Liver (tissue), 9 donors: Measurements from ENCODE around the gene RSL1D1. TPM values are rescaled to one million over a fixed set of nuclear protein-coding genes. Genes with fewer than 3 reads are reported as not detected.

Experiments used
- DNase-seq: peaks from one replicate; pipeline ENCODE4 v3.0.0-alpha.2; 2017; ENCODE audit warnings: low spot score
- H3K27ac ChIP-seq, 2 donors: one replicate each; pipeline ENCODE4 v1.7.0; 2013; ENCODE audit warnings: inconsistent platforms in 2 of 2, low read length in 2 of 2, control low read depth in 1 of 2, low read depth in 1 of 2, mild to moderate bottlenecking in 1 of 2
- H3K27me3 ChIP-seq, 4 donors: one replicate each; pipeline versions ENCODE4 v1.6.1 to v1.7.0; 2013; ENCODE audit warnings: low read length in 3 of 4, inconsistent platforms in 1 of 4, mild to moderate bottlenecking in 1 of 4, moderate library complexity in 1 of 4; ENCODE audit not compliant: control insufficient read depth in 4 of 4, insufficient read depth in 4 of 4
- H3K36me3 ChIP-seq, 4 donors: one replicate each; pipeline versions ENCODE4 v1.6.1 to v1.7.0; 2013; ENCODE audit warnings: low read length in 3 of 4, mild to moderate bottlenecking in 3 of 4, low read depth in 1 of 4, moderate library complexity in 1 of 4; ENCODE audit not compliant: control insufficient read depth in 4 of 4, insufficient read depth in 3 of 4
- H3K4me1 ChIP-seq, 4 donors: one replicate each; pipeline versions ENCODE4 v1.6.1 to v1.7.0; 2013; ENCODE audit warnings: low read length in 3 of 4, mild to moderate bottlenecking in 3 of 4, moderate library complexity in 1 of 4; ENCODE audit not compliant: control insufficient read depth in 4 of 4, insufficient read depth in 4 of 4
- H3K4me3 ChIP-seq, 3 donors: one replicate each; pipeline versions ENCODE4 v1.6.1 to v1.7.0; 2013; ENCODE audit warnings: low read length in 3 of 3, control low read depth in 1 of 3, low read depth in 1 of 3, mild to moderate bottlenecking in 1 of 3
- H3K9ac ChIP-seq, 2 donors: one replicate each; pipeline ENCODE4 v1.7.0; 2013; ENCODE audit warnings: low read length in 2 of 2, mild to moderate bottlenecking in 2 of 2, moderate library complexity in 2 of 2, control low read depth in 1 of 2, low read depth in 1 of 2
- H3K9me3 ChIP-seq, 4 donors: one replicate each; pipeline versions ENCODE4 v1.6.1 to v1.7.0; 2013; ENCODE audit warnings: low read length in 3 of 4; ENCODE audit not compliant: control insufficient read depth in 4 of 4
- ATF3 ChIP-seq: IDR thresholded peaks from 2 replicates; pipeline ENCODE4 v1.6.1; 2016; ENCODE audit warnings: antibody characterized with exemption
- CTCF ChIP-seq: fragments of 150-350 bp; IDR thresholded peaks from 2 replicates; pipeline ENCODE4 v1.5.1; 2017; ENCODE audit warnings: improper control_type of control experiment, low read depth, low read length; ENCODE audit not compliant: missing input control
- EGR1 ChIP-seq, 2 donors: IDR thresholded peaks; 2 replicates each; pipeline ENCODE4 v1.6.1; 2016 to 2018; ENCODE audit warnings: antibody characterized with exemption in 2 of 2, low read depth in 2 of 2
- FOXA1 ChIP-seq: IDR thresholded peaks from 2 replicates; pipeline ENCODE4 v1.6.1; 2016; ENCODE audit warnings: antibody characterized with exemption
- FOXA2 ChIP-seq: IDR thresholded peaks from 2 replicates; pipeline ENCODE4 v1.6.1; 2016; ENCODE audit warnings: antibody characterized with exemption
- GABPA ChIP-seq, 2 donors: IDR thresholded peaks in 1 of 2; conservative IDR thresholded peaks in 1 of 2; 2 replicates each; pipeline ENCODE4 v1.6.1; 2016; ENCODE audit warnings: antibody characterized with exemption in 2 of 2, mild to moderate bottlenecking in 1 of 2, moderate library complexity in 1 of 2
- HNF4A ChIP-seq, 2 donors: conservative IDR thresholded peaks; 2 replicates each; pipeline ENCODE4 v1.6.1; 2016; ENCODE audit warnings: antibody characterized with exemption in 2 of 2, mild to moderate bottlenecking in 2 of 2
- HNF4G ChIP-seq: IDR thresholded peaks from 2 replicates; pipeline ENCODE4 v1.6.1; 2016; ENCODE audit warnings: antibody characterized with exemption
- JUND ChIP-seq, 2 donors: IDR thresholded peaks; 2 replicates each; pipeline ENCODE4 v1.6.1; 2016; ENCODE audit warnings: antibody characterized with exemption in 2 of 2
- MAX ChIP-seq: IDR thresholded peaks from 2 replicates; pipeline ENCODE4 v1.6.1; 2016; ENCODE audit warnings: antibody characterized with exemption
- NR2F2 ChIP-seq: IDR thresholded peaks from 2 replicates; pipeline ENCODE4 v1.6.1; 2016; ENCODE audit warnings: antibody characterized with exemption
- RAD21 ChIP-seq, 2 donors: IDR thresholded peaks; 2 replicates each; pipeline ENCODE4 v1.6.1; 2016; ENCODE audit warnings: antibody characterized with exemption in 2 of 2, mild to moderate bottlenecking in 2 of 2
- REST ChIP-seq: IDR thresholded peaks from 2 replicates; pipeline ENCODE4 v1.6.1; 2016; ENCODE audit warnings: antibody characterized with exemption, mild to moderate bottlenecking
- RXRA ChIP-seq, 2 donors: IDR thresholded peaks; 2 replicates each; pipeline ENCODE4 v1.6.1; 2017 to 2018; ENCODE audit warnings: antibody characterized with exemption in 2 of 2, mild to moderate bottlenecking in 1 of 2
- SP1 ChIP-seq: IDR thresholded peaks from 2 replicates; pipeline ENCODE4 v1.6.1; 2018; ENCODE audit warnings: antibody characterized with exemption, mild to moderate bottlenecking
- TAF1 ChIP-seq: conservative IDR thresholded peaks from 2 replicates; pipeline ENCODE4 v1.6.1; 2016; ENCODE audit warnings: antibody characterized with exemption, mild to moderate bottlenecking
- YY1 ChIP-seq: IDR thresholded peaks from 2 replicates; pipeline ENCODE4 v1.6.1; 2016; ENCODE audit warnings: antibody characterized with exemption, mild to moderate bottlenecking
- ZBTB33 ChIP-seq: IDR thresholded peaks from 2 replicates; pipeline ENCODE4 v1.6.1; 2016; ENCODE audit warnings: antibody characterized with exemption
- WGBS: extraction: QIAGEN DNeasy Blood & Tissue Kit; methylation state at CpG from one replicate; pipeline ENCODE4 v1.1.7; 2013; 5-methylcytosine and 5-hydroxymethylcytosine counted together
- polyA plus RNA-seq, 2 donors: library from polyadenylated mRNA; stranded (reverse) in 1 of 2; unstranded in 1 of 2; fragments of 200-250 nt in 1 of 2; fragments of >200 nt in 1 of 2; fragmentation: Nextera tagmentation in 1 of 2; extraction: Ambion mirVana in 1 of 2; gene quantifications; one replicate each; pipeline versions ENCODE4 v1.2.1 to v1.2.3, GENCODE V29; 2013 to 2015
- total RNA-seq, 2 donors: library from RNA; depleted of rRNA; stranded (reverse); fragments of >200 nt; gene quantifications; one replicate each; pipeline ENCODE4 v1.2.3, GENCODE V29; 2014
- donor health status: healthy.
- donor health status: healthy.
- donor health status: healthy.
- donor health status: healthy.
- donor health status: healthy.

Gene RSL1D1
- total and polyA plus RNA-seq, 4 donors, result 35.2 to 59.7 (median 43.3) TPM

GRCh38 chr16:11877374-11877773 lies 26.0 kb upstream of the RSL1D1 start:
- no peaks in the 10 kb centered on the region for H3K4me1 ChIP-seq
- H3K4me3 ChIP-seq, result no peak overlapping the region
- no peak overlapping the region for H3K27ac ChIP-seq
- H3K9me3 ChIP-seq, result no peaks in the 10 kb centered on the region
- H3K9ac ChIP-seq, result no peak overlapping the region
- TF ChIP-seq ATF3 (no peak), YY1 (no peak), EGR1 (IDR thresholded peaks at IDR 0.05; ENCODE audit: low read depth in 2 of 2) (no peak), FOXA2 (no peak), ZBTB33 (no peak), MAX (no peak), JUND (IDR thresholded peaks at IDR 0.05) (no peak), NR2F2 (no peak), HNF4A (conservative IDR thresholded peaks at IDR 0.05) (no peak), TAF1 (no peak), RAD21 (IDR thresholded peaks at IDR 0.05) (no peak), SP1 (no peak), HNF4G (no peak), FOXA1 (no peak), RXRA (IDR thresholded peaks at IDR 0.05) (no peak), REST (no peak), GABPA (IDR thresholded peaks at IDR 0.05 in 1 of 2, conservative IDR thresholded peaks at IDR 0.05 in 1 of 2) (no peak), CTCF (no peak)
- H3K36me3 ChIP-seq, result peaks cover 5 to 62% (median 38%) of the 10 kb centered on the region in 4 donors
- no peak for DNase-seq
- WGBS, result 80% methylated on average over 5 of the region's 5 CpGs
- no peaks in the 10 kb centered on the region for H3K27me3 ChIP-seq
